Measurements from ENCODE around the gene CEACAM1.
"Not testable (repeated sequence)": the region's sequence is repeated elsewhere in the genome, so short reads cannot be mapped to it uniquely, and the experiment has no call there.

The CEACAM1 gene

GRCh38 chr19:42548552-42548951 lies 20.3 kb upstream of the CEACAM1 start:
- no peak for DNase-seq (ENCODE audit: low read depth in 2 of 2)

GRCh38 chr19:42547929-42548328 lies 19.6 kb upstream of the CEACAM1 start:
- DNase-seq (ENCODE audit: low read depth in 2 of 2): no peak

- no peak for DNase-seq (ENCODE audit: low read depth in 2 of 2)
Observed at GRCh38 chr19:42546831-42547500, 18.7 kb upstream of the CEACAM1 start.

GRCh38 chr19:42544146-42544545 lies 15.9 kb upstream of the CEACAM1 start:
- DNase-seq (ENCODE audit: low read depth in 2 of 2): no peak

- DNase-seq (ENCODE audit: low read depth in 2 of 2): no peak
Observed at GRCh38 chr19:42542791-42543190, 14.5 kb upstream of the CEACAM1 start.

GRCh38 chr19:42540071-42540553 lies 11.8 kb upstream of the CEACAM1 start:
- no peak for DNase-seq (ENCODE audit: low read depth in 2 of 2)

- DNase-seq (ENCODE audit: low read depth in 2 of 2): no peak
Observed at GRCh38 chr19:42538841-42539709, 10.8 kb upstream of the CEACAM1 start.

- DNase-seq (ENCODE audit: low read depth in 2 of 2): not testable (repeated sequence)
Observed at GRCh38 chr19:42535276-42535675, 7.0 kb upstream of the CEACAM1 start.

GRCh38 chr19:42534391-42534790 lies 6.1 kb upstream of the CEACAM1 start:
- no peak for DNase-seq (ENCODE audit: low read depth in 2 of 2)

GRCh38 chr19:42532891-42533290 lies 4.6 kb upstream of the CEACAM1 start:
- no peak for DNase-seq (ENCODE audit: low read depth in 2 of 2)

- DNase-seq (ENCODE audit: low read depth in 2 of 2): no peak
Observed at GRCh38 chr19:42531313-42531712, 3.0 kb upstream of the CEACAM1 start.

GRCh38 chr19:42529248-42529764 lies 1.0 kb upstream of the CEACAM1 start:
- peak; percentile 36 to 50 for DNase-seq (ENCODE audit: low read depth in 2 of 2)

- no peak for DNase-seq (ENCODE audit: low read depth in 2 of 2)
Observed at GRCh38 chr19:42524943-42525342, 3.3 kb downstream of the CEACAM1 start.

- no peak for DNase-seq (ENCODE audit: low read depth in 2 of 2)
Observed at GRCh38 chr19:42524250-42524649, 4.0 kb downstream of the CEACAM1 start.

GRCh38 chr19:42522262-42522661 lies 6.0 kb downstream of the CEACAM1 start:
- DNase-seq (ENCODE audit: low read depth in 2 of 2): not testable (repeated sequence)

GRCh38 chr19:42521346-42522030 lies 6.8 kb downstream of the CEACAM1 start:
- DNase-seq (ENCODE audit: low read depth in 2 of 2): no peak

- DNase-seq (ENCODE audit: low read depth in 2 of 2): no peak
Observed at GRCh38 chr19:42519108-42519507, 9.2 kb downstream of the CEACAM1 start.

- DNase-seq (ENCODE audit: low read depth in 2 of 2): no peak
Observed at GRCh38 chr19:42516771-42517170, 11.5 kb downstream of the CEACAM1 start.

- no peak for DNase-seq (ENCODE audit: low read depth in 2 of 2)
Observed at GRCh38 chr19:42515241-42515832, 12.9 kb downstream of the CEACAM1 start.

GRCh38 chr19:42514449-42514848 lies 13.8 kb downstream of the CEACAM1 start:
- DNase-seq (ENCODE audit: low read depth in 2 of 2): no peak

- no peak for DNase-seq (ENCODE audit: low read depth in 2 of 2)
Observed at GRCh38 chr19:42512743-42513304, 15.5 kb downstream of the CEACAM1 start.

All from stimulated activated CD8-positive, alpha-beta memory T cell treated with anti-CD3 and anti-CD28 coated beads, Interleukin-7, amount 100 ng/mL, for 1 hour (primary cell).